Memory B cell (primary cell): ENCODE data around the gene HDAC5.
"Not testable (repeated sequence)": the region's sequence is repeated elsewhere in the genome, so short reads cannot be mapped to it uniquely, and the experiment has no call there.

Source experiments
- ATAC-seq: fragments of 150-1000 bp; cut with Tn5 transposase; 2 replicates; pipeline ENCODE4 v1.10.0; 2021; ENCODE audit warnings: low read depth, mild to moderate bottlenecking, moderate library complexity
- DNase-seq, 2 donors: peaks; one replicate each; pipeline ENCODE4 v3.0.0; 2022; ENCODE audit warnings: low spot score in 2 of 2
- H3K27ac Mint-ChIP-seq: one replicate; pipeline ENCODE4 v1.8.0; 2022; ENCODE audit warnings: mild to moderate bottlenecking, moderate library complexity, mixed read lengths
- H3K27me3 Mint-ChIP-seq: one replicate; pipeline ENCODE4 v1.8.0; 2022; ENCODE audit warnings: mixed read lengths
- H3K36me3 Mint-ChIP-seq: one replicate; pipeline ENCODE4 v1.8.0; 2022; ENCODE audit warnings: mild to moderate bottlenecking, mixed read lengths
- H3K4me1 Mint-ChIP-seq: one replicate; pipeline ENCODE4 v1.8.0; 2022; ENCODE audit warnings: mixed read lengths
- H3K4me3 Mint-ChIP-seq: one replicate; pipeline ENCODE4 v1.8.0; 2022; ENCODE audit warnings: mild to moderate bottlenecking, moderate library complexity, mixed read lengths
- H3K9me3 Mint-ChIP-seq: one replicate; pipeline ENCODE4 v1.8.0; 2022; ENCODE audit warnings: mixed read lengths

Gene HDAC5

GRCh38 chr17:44039829-44040635, 83.4 kb downstream of the HDAC5 start:
- H3K4me1 Mint-ChIP-seq, result peaks cover 10% of the 10 kb centered on the region
- ATAC-seq, result no peak
- no peaks in the 10 kb centered on the region for H3K27me3 Mint-ChIP-seq
- H3K9me3 Mint-ChIP-seq, result no peaks in the 10 kb centered on the region
- H3K4me3 Mint-ChIP-seq, result no peak overlapping the region
- H3K36me3 Mint-ChIP-seq, result peaks cover 10% of the 10 kb centered on the region
- DNase-seq, result no peak
- H3K27ac Mint-ChIP-seq, result no peak overlapping the region

DNA sequence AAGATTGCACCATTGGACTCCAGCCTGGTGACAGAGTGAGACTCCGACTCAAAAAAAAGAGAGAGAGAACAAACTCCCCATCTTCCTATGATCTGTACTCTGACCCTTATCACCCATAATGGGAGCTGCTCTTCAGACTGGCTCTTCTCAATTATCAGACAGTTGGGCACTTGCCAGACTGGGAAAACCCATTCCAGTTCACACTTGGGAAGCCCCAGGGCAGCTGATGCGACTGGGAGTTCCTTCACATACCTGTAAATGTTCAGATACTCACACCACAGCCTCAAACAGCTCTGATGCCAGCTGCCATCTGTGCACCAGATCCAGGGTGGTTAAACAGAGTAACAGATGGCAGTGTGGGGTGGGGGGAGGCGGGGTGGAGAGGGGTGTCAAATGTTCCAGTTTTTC, 84.8 kb downstream of the HDAC5 start:
- Mint-ChIP-seq H3K27ac (no peak overlapping the region), H3K36me3 (peaks cover 17% of the 10 kb centered on the region), H3K4me1 (peaks cover 15% of the 10 kb centered on the region), H3K27me3 (no peaks in the 10 kb centered on the region), H3K4me3 (no peak overlapping the region), H3K9me3 (no peaks in the 10 kb centered on the region)
- no peak for ATAC-seq
- no peak for DNase-seq

GRCh38 chr17:44037471-44037870, 86.0 kb downstream of the HDAC5 start:
- peaks cover 20% of the 10 kb centered on the region for H3K36me3 Mint-ChIP-seq

GRCh38 chr17:44034688-44035087, 88.8 kb downstream of the HDAC5 start:
- not testable (repeated sequence) for DNase-seq, H3K4me1 Mint-ChIP-seq, H3K9me3 Mint-ChIP-seq, H3K4me3 Mint-ChIP-seq, H3K27me3 Mint-ChIP-seq, ATAC-seq, H3K27ac Mint-ChIP-seq
- peaks cover 23% of the 10 kb centered on the region for H3K36me3 Mint-ChIP-seq

More at GRCh38 chr17:44037471-44037870, 86.0 kb downstream of the HDAC5 start:
- DNase-seq (no peak), ATAC-seq (no peak)
- no peaks in the 10 kb centered on the region for H3K9me3 Mint-ChIP-seq
- peaks cover 15% of the 10 kb centered on the region for H3K4me1 Mint-ChIP-seq
- no peak overlapping the region for H3K27ac Mint-ChIP-seq
- no peaks in the 10 kb centered on the region for H3K27me3 Mint-ChIP-seq
- H3K4me3 Mint-ChIP-seq, result no peak overlapping the region

- H3K4me3 Mint-ChIP-seq, result no peak overlapping the region
- H3K27me3 Mint-ChIP-seq, result no peaks in the 10 kb centered on the region
- no peak for DNase-seq
- H3K9me3 Mint-ChIP-seq, result no peaks in the 10 kb centered on the region
- peaks cover 8% of the 10 kb centered on the region for H3K4me1 Mint-ChIP-seq
- no peak for ATAC-seq
- H3K27ac Mint-ChIP-seq, result peak overlapping the region; percentile 18
- H3K36me3 Mint-ChIP-seq, result peaks cover 24% of the 10 kb centered on the region
These were observed 89.5 kb downstream of the HDAC5 start for GRCh38 chr17:44033861-44034408.

- peaks cover 19% of the 10 kb centered on the region for H3K36me3 Mint-ChIP-seq
- no peaks in the 10 kb centered on the region for H3K9me3 Mint-ChIP-seq
- peaks cover 9% of the 10 kb centered on the region for H3K4me1 Mint-ChIP-seq
- no peak for DNase-seq
- H3K27ac Mint-ChIP-seq, result no peak overlapping the region
- ATAC-seq, result no peak
- H3K4me3 Mint-ChIP-seq, result no peak overlapping the region
- no peaks in the 10 kb centered on the region for H3K27me3 Mint-ChIP-seq
These were observed 93.0 kb downstream of the HDAC5 start for GRCh38 chr17:44030482-44030881.

- ATAC-seq (no peak), DNase-seq (no peak)
- Mint-ChIP-seq H3K27me3 (no peaks in the 10 kb centered on the region), H3K27ac (no peak overlapping the region), H3K36me3 (peaks cover 17% of the 10 kb centered on the region), H3K9me3 (no peaks in the 10 kb centered on the region), H3K4me1 (peaks cover 9% of the 10 kb centered on the region), H3K4me3 (no peak overlapping the region)
These were observed 93.7 kb downstream of the HDAC5 start for GRCh38 chr17:44029736-44030135.
